Mesothelial cell of epicardium (in vitro differentiated cells): ENCODE measurements around the gene TMF1. TPM values are rescaled to one million over a fixed set of nuclear protein-coding genes. Genes with fewer than 3 reads are reported as not detected.

Experiments used
- DNase-seq, 2 experiments: peaks; one replicate each; pipeline ENCODE4 v3.0.0; 2021; ENCODE audit warnings: low spot score in 2 of 2; ENCODE audit not compliant: unreplicated experiment in 2 of 2
- H3K27ac Mint-ChIP-seq: 2 replicates; pipeline ENCODE4 v1.8.0; 2021; ENCODE audit warnings: mixed read lengths
- H3K27me3 Mint-ChIP-seq: 2 replicates; pipeline ENCODE4 v1.8.0; 2021; ENCODE audit warnings: low read depth, mixed read lengths
- H3K36me3 Mint-ChIP-seq: 2 replicates; pipeline ENCODE4 v1.8.0; 2021; ENCODE audit warnings: mixed read lengths
- H3K4me1 Mint-ChIP-seq: 2 replicates; pipeline ENCODE4 v1.8.0; 2021; ENCODE audit warnings: mixed read lengths
- H3K4me3 Mint-ChIP-seq: 2 replicates; pipeline ENCODE4 v1.8.0; 2021; ENCODE audit warnings: mild to moderate bottlenecking, moderate library complexity, mixed read lengths
- H3K9me3 Mint-ChIP-seq: 2 replicates; pipeline ENCODE4 v1.8.0; 2021; ENCODE audit warnings: mixed read lengths
- CTCF ChIP-seq: fragments of 200-600 bp; sonication (generic); IDR thresholded peaks from one replicate; pipeline ENCODE4 v1.5.0; 2021; ENCODE audit warnings: antibody characterized with exemption; ENCODE audit not compliant: unreplicated experiment
- microRNA-seq: library from miRNA; unstranded; fragments of <30 nt; microRNA quantifications from one replicate; pipeline ENCODE4 v1.2.0, GENCODE V29; 2021; ENCODE audit warnings: inconsistent platforms, mixed read lengths
- total RNA-seq: library from RNA; stranded (reverse); gene quantifications from 3 replicates; pipeline ENCODE4 v1.2.1, GENCODE V29; 2021

The TMF1 gene
- total RNA-seq, 1 donor from 2014 or later = 39.4 TPM

GRCh38 chr3:68974711-68975110 lies 77.4 kb downstream of the TMF1 start:
- Mint-ChIP-seq H3K36me3 (peaks cover 5% of the 10 kb centered on the region), H3K4me1 (peaks cover 4% of the 10 kb centered on the region), H3K9me3 (no peaks in the 10 kb centered on the region), H3K27me3 (peaks cover 18% of the 10 kb centered on the region), H3K27ac (no peak overlapping the region), H3K4me3 (no peak overlapping the region)
- DNase-seq = no peak
- no peak for TF ChIP-seq CTCF

GRCh38 chr3:68973639-68974038 lies 78.5 kb downstream of the TMF1 start:
- no peak for TF ChIP-seq CTCF
- H3K9me3 Mint-ChIP-seq = no peaks in the 10 kb centered on the region
- peaks cover 5% of the 10 kb centered on the region for H3K36me3 Mint-ChIP-seq
- H3K4me1 Mint-ChIP-seq = peaks cover 4% of the 10 kb centered on the region
- no peak for DNase-seq
- no peak overlapping the region for H3K27ac Mint-ChIP-seq
- peaks cover 29% of the 10 kb centered on the region for H3K27me3 Mint-ChIP-seq
- no peak overlapping the region for H3K4me3 Mint-ChIP-seq

GRCh38 chr3:68972358-68972979 lies 79.7 kb downstream of the TMF1 start:
- TF ChIP-seq CTCF = peak; percentile 52
- DNase-seq = peak in 1 of 2 experiments; percentile 64
- peaks cover 3% of the 10 kb centered on the region for H3K36me3 Mint-ChIP-seq
- H3K4me3 Mint-ChIP-seq = no peak overlapping the region
- H3K27me3 Mint-ChIP-seq = peaks cover 31% of the 10 kb centered on the region
- H3K9me3 Mint-ChIP-seq = no peaks in the 10 kb centered on the region
- H3K4me1 Mint-ChIP-seq = peaks cover under 1% of the 10 kb centered on the region
- no peak overlapping the region for H3K27ac Mint-ChIP-seq

Small RNAs within 50 kb of the gene (microRNA-seq; reads per million reads assigned to microRNA genes)
- 0.88 reads per million for gene MIR3136

Other genes with a start within 250 kb of the TMF1 start
- 0.09 TPM in 1 of 3 replicates, not detected in the others for gene TAFA4, start 119.8 kb downstream of the TMF1 start, total RNA-seq
- gene EOGT, start 38.6 kb downstream of the TMF1 start, total RNA-seq = 8.0 to 9.6 TPM (median 8.9 TPM) in 3 replicates
- gene UBA3, start 28.0 kb upstream of the TMF1 start, total RNA-seq = 62.1 to 70.8 TPM (median 67.7 TPM) in 3 replicates
- gene ARL6IP5, start 32.6 kb upstream of the TMF1 start, total RNA-seq = 45.6 to 48.9 TPM (median 46.5 TPM) in 3 replicates
- not detected in 3 replicates for gene LMOD3, start 70.3 kb upstream of the TMF1 start, total RNA-seq